Astrocyte of the cerebellum (primary cell): ENCODE results near the gene SLC39A11.

Experiments
- DNase-seq: peaks from one replicate; pipeline ENCODE4 v3.0.0-alpha.2; 2011; ENCODE audit warnings: low read depth
- H3K4me3 ChIP-seq: 2 replicates; pipeline ENCODE4 v1.5.1; 2011; ENCODE audit warnings: mild to moderate bottlenecking, low read depth, low read length, moderate library complexity
- in situ Hi-C: cut with HindIII; loops from 2 replicates; pipeline ENCODE4 v1.10.0; 2017; ENCODE audit warnings: low sequenced_read_pairs
- TF ChIP-seq, protein P1 (sequence below): IDR thresholded peaks from 2 replicates; pipeline ENCODE4 v1.5.1; 2012; ENCODE audit warnings: low read length, low read depth, moderate library complexity, mild to moderate bottlenecking; ENCODE audit errors: missing control alignments

SLC39A11 gene

DNA sequence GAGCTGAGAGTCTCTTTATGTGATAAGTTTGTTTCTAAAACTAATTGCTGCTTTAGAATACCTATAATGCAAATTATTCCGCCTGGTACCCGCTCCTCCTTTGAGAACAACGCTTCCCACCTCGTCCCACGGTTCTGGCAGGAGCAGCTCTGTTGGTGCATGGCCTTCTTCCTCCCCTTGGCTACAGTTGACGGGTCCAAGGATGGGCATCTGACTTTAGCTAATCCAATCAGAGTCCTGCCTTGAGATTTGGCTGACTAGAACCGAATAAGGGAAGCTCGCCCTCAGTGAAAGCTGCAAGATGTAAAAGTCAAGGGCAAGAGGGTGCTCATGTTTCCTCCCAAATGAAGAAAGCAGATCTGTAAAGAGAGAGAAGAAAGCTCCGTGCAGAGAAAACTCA lies 481.3 kb downstream of the SLC39A11 start:
- no peak for DNase-seq
- TF ChIP-seq, protein P1, sequence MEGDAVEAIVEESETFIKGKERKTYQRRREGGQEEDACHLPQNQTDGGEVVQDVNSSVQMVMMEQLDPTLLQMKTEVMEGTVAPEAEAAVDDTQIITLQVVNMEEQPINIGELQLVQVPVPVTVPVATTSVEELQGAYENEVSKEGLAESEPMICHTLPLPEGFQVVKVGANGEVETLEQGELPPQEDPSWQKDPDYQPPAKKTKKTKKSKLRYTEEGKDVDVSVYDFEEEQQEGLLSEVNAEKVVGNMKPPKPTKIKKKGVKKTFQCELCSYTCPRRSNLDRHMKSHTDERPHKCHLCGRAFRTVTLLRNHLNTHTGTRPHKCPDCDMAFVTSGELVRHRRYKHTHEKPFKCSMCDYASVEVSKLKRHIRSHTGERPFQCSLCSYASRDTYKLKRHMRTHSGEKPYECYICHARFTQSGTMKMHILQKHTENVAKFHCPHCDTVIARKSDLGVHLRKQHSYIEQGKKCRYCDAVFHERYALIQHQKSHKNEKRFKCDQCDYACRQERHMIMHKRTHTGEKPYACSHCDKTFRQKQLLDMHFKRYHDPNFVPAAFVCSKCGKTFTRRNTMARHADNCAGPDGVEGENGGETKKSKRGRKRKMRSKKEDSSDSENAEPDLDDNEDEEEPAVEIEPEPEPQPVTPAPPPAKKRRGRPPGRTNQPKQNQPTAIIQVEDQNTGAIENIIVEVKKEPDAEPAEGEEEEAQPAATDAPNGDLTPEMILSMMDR = no peak
- no peak overlapping the region for H3K4me3 ChIP-seq
- in situ Hi-C loops = no loop called here

DNA sequence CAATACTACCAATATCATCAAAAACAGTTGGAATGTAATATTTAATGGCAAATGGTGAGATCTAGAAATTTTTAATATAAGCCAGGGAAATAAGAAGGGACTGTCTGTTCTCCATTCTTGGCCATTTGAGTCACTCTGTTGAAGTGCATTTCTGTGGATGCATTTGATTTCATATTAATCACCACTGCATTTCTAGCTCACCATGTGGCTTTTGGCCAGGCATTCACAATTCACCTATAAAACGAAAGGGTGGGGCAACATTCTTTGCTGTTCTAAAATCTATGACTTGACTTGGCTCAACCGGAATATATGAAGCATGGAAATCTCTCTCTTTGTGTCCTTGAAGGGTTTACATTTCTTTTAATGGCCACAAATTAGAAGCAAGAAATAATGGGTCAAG lies 483.0 kb downstream of the SLC39A11 start:
- in situ Hi-C loops = no loop called here
- TF ChIP-seq, protein P1 = no peak
- DNase-seq = no peak
- H3K4me3 ChIP-seq = no peak overlapping the region

DNA sequence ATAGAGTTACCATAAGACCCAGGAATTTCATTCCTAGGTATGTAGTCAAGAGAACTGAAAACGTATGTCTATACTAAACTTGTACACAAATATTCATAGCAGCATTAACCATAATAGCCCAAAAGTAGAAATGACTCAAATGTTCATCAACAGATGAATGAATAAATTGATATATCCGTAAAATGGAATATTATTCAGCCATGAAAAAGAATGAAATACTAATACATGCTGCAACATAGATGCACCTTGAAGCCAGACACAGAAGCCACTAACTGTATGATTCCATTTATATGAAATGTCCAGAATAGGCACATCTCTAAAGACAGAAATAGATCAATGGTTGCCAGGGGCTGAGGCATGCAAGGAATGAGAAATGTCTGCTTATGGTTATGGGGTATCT lies 484.1 kb downstream of the SLC39A11 start:
- H3K4me3 ChIP-seq = no peak overlapping the region
- no peak for DNase-seq
- TF ChIP-seq, protein P1 = no peak
- in situ Hi-C loops = no loop called here

DNA sequence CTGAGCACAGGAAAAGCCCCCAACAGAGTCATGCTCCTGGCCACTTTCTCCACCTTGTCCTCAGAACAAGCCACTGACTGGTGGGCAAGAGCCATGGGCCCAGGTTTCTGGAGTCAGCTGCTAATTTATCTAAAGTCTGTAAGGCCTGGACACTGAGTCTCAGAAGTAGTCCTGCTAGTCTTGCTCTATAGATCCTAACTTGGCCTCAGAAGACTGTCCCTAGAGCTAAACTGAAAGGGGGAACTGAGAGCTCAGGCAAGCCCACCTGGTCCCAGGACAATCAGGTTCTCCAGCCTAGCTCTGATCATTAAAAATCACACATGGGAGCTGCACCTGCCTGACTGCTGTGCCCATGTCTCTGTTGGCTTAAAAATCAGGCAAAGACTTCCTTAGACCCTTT lies 485.8 kb downstream of the SLC39A11 start:
- DNase-seq = no peak
- no peak overlapping the region for H3K4me3 ChIP-seq
- in situ Hi-C loops = no loop called here
- TF ChIP-seq, protein P1 = no peak

DNA sequence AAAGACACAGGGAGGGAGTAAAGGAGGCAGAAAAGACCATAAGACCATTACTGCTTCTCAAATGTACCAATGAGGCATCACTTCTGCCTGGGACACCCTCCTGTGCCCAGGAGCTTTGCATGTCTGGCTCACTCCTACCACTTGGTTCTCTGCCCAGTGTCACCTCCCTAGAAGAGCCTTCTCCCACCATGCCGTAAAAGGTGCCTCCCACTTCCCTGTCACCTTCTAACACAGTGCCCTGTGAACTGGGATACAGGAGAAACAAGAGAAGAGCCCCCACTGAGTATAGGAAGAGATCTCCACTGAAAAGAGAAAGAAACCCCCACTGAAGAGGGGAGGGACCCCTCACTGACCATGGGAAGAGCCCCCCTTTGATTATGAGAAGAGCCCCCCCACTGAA lies 486.9 kb downstream of the SLC39A11 start:
- in situ Hi-C loops = no loop called here
- no peak for DNase-seq
- no peak overlapping the region for H3K4me3 ChIP-seq
- TF ChIP-seq, protein P1 = no peak

DNA sequence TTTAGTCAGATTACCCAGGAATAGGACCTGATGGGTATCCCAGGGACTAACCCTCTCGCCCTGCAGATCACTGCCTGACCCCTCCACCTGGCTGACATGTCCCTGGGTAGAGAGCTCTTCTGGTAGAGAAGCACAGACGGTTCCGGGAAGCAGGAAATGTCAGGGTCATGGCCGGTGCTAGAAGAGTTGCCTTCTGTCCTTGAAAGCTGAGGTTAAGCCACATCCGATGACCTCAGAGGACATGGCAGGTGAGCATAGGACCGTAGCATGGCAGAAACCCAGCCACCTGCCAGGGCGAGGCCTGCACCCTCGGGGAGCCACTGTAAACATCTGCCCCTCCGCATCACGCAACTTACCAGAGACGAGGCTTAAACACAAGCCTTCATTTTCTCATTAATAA lies 488.0 kb downstream of the SLC39A11 start:
- DNase-seq = no peak
- in situ Hi-C loops = no loop called here
- no peak overlapping the region for H3K4me3 ChIP-seq
- TF ChIP-seq, protein P1 = no peak
